K562 (cell line): ENCODE measurements around the gene ZNRF1. TPM values are rescaled to one million over a fixed set of nuclear protein-coding genes. Genes with fewer than 3 reads are reported as not detected.

Source experiments
- CEBPG ChIP-seq, 3 experiments: fragments of 200-800 bp in 1 of 3; sonication (Bioruptor generic) in 1 of 3; sonication (generic) in 1 of 3; formaldehyde crosslinking in 1 of 3; IDR thresholded peaks in 2 of 3; conservative IDR thresholded peaks in 1 of 3; 2 replicates each; pipeline versions ENCODE4 v1.6.1 to v1.8.0; 2016 to 2022; ENCODE audit warnings: missing compliant biosample characterization in 2 of 3, missing genetic modification characterization in 2 of 3, mild to moderate bottlenecking in 1 of 3, missing genetic modification reagents in 1 of 3
- ELF1 ChIP-seq: fragments of 200-800 bp; sonication (Bioruptor generic); IDR thresholded peaks from 2 replicates; pipeline ENCODE4 v1.6.1; 2016; ENCODE audit warnings: missing genetic modification characterization, missing compliant biosample characterization
- HNRNPL ChIP-seq: fragments of 200-400 bp; formaldehyde crosslinking; IDR thresholded peaks from 2 replicates; pipeline ENCODE4 v1.6.1; 2017; ENCODE audit warnings: low read depth, mild to moderate bottlenecking, low read length
- JUN ChIP-seq, 2 experiments: sonication (generic) in 1 of 2; formaldehyde crosslinking in 1 of 2; IDR thresholded peaks; 2 replicates each; pipeline versions ENCODE4 v1.6.1 to v1.8.0; 2012 to 2022; ENCODE audit warnings: borderline replicate concordance in 2 of 2, mild to moderate bottlenecking in 2 of 2, improper control_type of control experiment in 1 of 2, low read depth in 1 of 2, low read length in 1 of 2, missing genetic modification reagents in 1 of 2
- MTA1 ChIP-seq: fragments of 450-650 bp; IDR thresholded peaks from 2 replicates; pipeline ENCODE4 v1.6.1; 2017; ENCODE audit warnings: borderline replicate concordance
- NKRF ChIP-seq: fragments of 450-650 bp; IDR thresholded peaks from 2 replicates; pipeline ENCODE4 v1.6.1; 2016; ENCODE audit warnings: borderline replicate concordance
- PHF21A ChIP-seq: fragments of 450-650 bp; IDR thresholded peaks from 2 replicates; pipeline ENCODE4 v1.6.1; 2017; ENCODE audit warnings: low read depth, borderline replicate concordance
- POLR2B ChIP-seq: fragments of 450-650 bp; IDR thresholded peaks from 2 replicates; pipeline ENCODE4 v1.6.1; 2018; ENCODE audit warnings: low read depth; ENCODE audit not compliant: partially characterized antibody
- SAFB ChIP-seq: fragments of 200-400 bp; formaldehyde crosslinking; IDR thresholded peaks from 2 replicates; pipeline ENCODE4 v1.6.1; 2017; ENCODE audit warnings: low read depth, low read length, borderline replicate concordance
- SP1 ChIP-seq: sonication (generic); formaldehyde crosslinking; IDR thresholded peaks from 2 replicates; pipeline ENCODE4 v1.8.1; 2022; ENCODE audit warnings: mild to moderate bottlenecking, missing genetic modification reagents
- polyA plus RNA-seq, 8 experiments: library from polyadenylated mRNA; depleted of rRNA in 4 of 8; stranded (reverse) in 5 of 8; unstranded in 3 of 8; fragments of >200 nt; fragmentation: Nextera tagmentation in 2 of 8; fragmentation: Illumina TruSeq in 1 of 8; extraction: Ambion mirVana in 2 of 8; extraction: Trizol in 1 of 8; gene quantifications; 2 replicates each; pipeline versions ENCODE4 v1.2.1 to v1.2.3, GENCODE V29; 2011 to 2014; ENCODE audit warnings: inconsistent platforms in 1 of 8, missing spikeins in 1 of 8
- total RNA-seq, 7 experiments: library from RNA; depleted of rRNA in 6 of 7; stranded (reverse); fragments of >200 nt in 6 of 7; fragmentation: Illumina TruSeq in 2 of 7; extraction: Trizol in 2 of 7; gene quantifications; 2 replicates each; pipeline versions ENCODE4 v1.2.1 to v1.2.3, GENCODE V29; 2011 to 2021; ENCODE audit warnings: low replicate concordance in 1 of 7
- TF ChIP-seq, protein P1 (sequence below): fragments of 450-650 bp; IDR thresholded peaks from 2 replicates; pipeline ENCODE4 v1.6.1; 2016
- TF ChIP-seq, protein P2 (sequence below), 3 experiments: fragments of 200-800 bp in 1 of 3; fragments of 250-450 bp in 1 of 3; fragments of 450-650 bp in 1 of 3; sonication (Bioruptor Pico) in 1 of 3; sonication (Bioruptor generic) in 1 of 3; formaldehyde crosslinking in 1 of 3; IDR thresholded peaks; 2 replicates each; pipeline versions ENCODE4 v1.6.1 to v1.8.0; 2016 to 2022; ENCODE audit warnings: mild to moderate bottlenecking in 2 of 3, missing genetic modification characterization in 2 of 3, missing compliant biosample characterization in 1 of 3, moderate library complexity in 1 of 3
- TF ChIP-seq, protein P3 (sequence below), 2 experiments: fragments of 450-650 bp; conservative IDR thresholded peaks; 2 replicates each; pipeline ENCODE4 v1.6.1; 2017; ENCODE audit warnings: mild to moderate bottlenecking in 2 of 2, moderate library complexity in 2 of 2
- TF ChIP-seq, protein P4 (sequence below): conservative IDR thresholded peaks from 2 replicates; pipeline ENCODE4 v1.6.1; 2011; ENCODE audit warnings: low read depth, mild to moderate bottlenecking, low read length; ENCODE audit not compliant: control insufficient read depth

The ZNRF1 gene
- total and polyA plus RNA-seq, 9 of the 15 experiments (the other 6 are each of a cell fraction or from before 2014, with no cell fraction given), result 9.5 to 37.7 (median 20.0) TPM

DNA sequence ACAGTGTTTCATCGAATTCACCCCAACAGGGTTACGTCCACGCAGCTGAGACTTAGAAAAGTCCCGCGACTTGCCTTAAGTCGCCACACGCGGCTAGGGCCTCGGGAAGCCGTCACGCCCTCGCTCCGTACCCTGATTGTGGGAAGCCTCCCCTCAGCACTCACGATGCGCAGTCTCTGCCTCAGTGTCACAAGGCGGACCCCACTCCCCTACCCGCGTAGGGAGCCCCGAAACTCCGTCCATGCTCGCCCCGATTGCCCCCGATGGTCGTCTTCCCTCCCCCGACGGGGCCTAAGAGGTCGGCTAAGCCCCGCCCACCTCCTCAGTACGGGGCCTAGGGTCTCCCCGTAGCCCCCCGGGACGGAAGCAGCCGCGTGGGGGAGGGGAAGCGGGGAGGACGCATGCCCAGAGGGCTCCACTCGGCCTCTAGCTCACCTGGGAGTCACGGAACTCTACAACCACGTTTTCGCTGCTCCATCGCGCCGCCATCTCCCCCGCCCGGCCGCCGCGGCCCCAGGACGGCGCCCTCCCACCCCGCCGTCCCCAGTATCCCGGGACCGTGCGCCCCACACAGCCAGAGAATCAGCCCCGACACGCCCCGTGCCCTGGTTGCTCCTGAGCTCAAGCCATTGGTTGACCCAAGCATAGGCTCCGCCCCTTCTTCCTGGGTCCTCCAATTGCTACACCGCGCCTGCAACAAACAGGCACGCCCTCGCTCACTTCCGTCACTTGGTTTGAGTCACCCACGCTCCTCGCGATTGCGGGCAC, 14.1 kb upstream of the ZNRF1 start, which contains the start of gene WDR59 (continued):
- TF ChIP-seq, protein P1, sequence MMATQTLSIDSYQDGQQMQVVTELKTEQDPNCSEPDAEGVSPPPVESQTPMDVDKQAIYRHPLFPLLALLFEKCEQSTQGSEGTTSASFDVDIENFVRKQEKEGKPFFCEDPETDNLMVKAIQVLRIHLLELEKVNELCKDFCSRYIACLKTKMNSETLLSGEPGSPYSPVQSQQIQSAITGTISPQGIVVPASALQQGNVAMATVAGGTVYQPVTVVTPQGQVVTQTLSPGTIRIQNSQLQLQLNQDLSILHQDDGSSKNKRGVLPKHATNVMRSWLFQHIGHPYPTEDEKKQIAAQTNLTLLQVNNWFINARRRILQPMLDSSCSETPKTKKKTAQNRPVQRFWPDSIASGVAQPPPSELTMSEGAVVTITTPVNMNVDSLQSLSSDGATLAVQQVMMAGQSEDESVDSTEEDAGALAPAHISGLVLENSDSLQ, result peak; percentile 72
- peak; percentile 16; the same call in 1 of the 2 replicates for TF ChIP-seq SAFB
- no peak for TF ChIP-seq HNRNPL
- no peak for TF ChIP-seq MTA1
- TF ChIP-seq, protein P2, sequence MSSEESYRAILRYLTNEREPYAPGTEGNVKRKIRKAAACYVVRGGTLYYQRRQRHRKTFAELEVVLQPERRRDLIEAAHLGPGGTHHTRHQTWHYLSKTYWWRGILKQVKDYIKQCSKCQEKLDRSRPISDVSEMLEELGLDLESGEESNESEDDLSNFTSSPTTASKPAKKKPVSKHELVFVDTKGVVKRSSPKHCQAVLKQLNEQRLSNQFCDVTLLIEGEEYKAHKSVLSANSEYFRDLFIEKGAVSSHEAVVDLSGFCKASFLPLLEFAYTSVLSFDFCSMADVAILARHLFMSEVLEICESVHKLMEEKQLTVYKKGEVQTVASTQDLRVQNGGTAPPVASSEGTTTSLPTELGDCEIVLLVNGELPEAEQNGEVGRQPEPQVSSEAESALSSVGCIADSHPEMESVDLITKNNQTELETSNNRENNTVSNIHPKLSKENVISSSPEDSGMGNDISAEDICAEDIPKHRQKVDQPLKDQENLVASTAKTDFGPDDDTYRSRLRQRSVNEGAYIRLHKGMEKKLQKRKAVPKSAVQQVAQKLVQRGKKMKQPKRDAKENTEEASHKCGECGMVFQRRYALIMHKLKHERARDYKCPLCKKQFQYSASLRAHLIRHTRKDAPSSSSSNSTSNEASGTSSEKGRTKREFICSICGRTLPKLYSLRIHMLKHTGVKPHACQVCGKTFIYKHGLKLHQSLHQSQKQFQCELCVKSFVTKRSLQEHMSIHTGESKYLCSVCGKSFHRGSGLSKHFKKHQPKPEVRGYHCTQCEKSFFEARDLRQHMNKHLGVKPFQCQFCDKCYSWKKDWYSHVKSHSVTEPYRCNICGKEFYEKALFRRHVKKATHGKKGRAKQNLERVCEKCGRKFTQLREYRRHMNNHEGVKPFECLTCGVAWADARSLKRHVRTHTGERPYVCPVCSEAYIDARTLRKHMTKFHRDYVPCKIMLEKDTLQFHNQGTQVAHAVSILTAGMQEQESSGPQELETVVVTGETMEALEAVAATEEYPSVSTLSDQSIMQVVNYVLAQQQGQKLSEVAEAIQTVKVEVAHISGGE (CRISPR knock-in tag; IDR thresholded peaks at IDR 0.05), result peak in 1 of 3 experiments; percentile 36; a peak in 1 of 6 replicates
- TF ChIP-seq JUN (IDR thresholded peaks at IDR 0.05; ENCODE audit: borderline replicate concordance, low read depth, low read length), result peak; percentile 71; the same call in 1 of the 2 replicates
- no peak for TF ChIP-seq JUN (CRISPR knock-in tag; IDR thresholded peaks at IDR 0.05; ENCODE audit: borderline replicate concordance)
- TF ChIP-seq, protein P3, sequence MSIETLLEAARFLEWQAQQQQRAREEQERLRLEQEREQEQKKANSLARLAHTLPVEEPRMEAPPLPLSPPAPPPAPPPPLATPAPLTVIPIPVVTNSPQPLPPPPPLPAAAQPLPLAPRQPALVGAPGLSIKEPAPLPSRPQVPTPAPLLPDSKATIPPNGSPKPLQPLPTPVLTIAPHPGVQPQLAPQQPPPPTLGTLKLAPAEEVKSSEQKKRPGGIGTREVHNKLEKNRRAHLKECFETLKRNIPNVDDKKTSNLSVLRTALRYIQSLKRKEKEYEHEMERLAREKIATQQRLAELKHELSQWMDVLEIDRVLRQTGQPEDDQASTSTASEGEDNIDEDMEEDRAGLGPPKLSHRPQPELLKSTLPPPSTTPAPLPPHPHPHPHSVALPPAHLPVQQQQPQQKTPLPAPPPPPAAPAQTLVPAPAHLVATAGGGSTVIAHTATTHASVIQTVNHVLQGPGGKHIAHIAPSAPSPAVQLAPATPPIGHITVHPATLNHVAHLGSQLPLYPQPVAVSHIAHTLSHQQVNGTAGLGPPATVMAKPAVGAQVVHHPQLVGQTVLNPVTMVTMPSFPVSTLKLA (conservative IDR thresholded peaks at IDR 0.05), result peak; percentile 92 to 95
- peak; percentile 59; the same call in 1 of the 2 replicates for TF ChIP-seq PHF21A
- peak; percentile 58 for TF ChIP-seq POLR2B
- TF ChIP-seq CEBPG (CRISPR knock-in tag; IDR thresholded peaks at IDR 0.05), result peak; percentile 73; the same call in 1 of the 2 replicates
- TF ChIP-seq CEBPG (tag; conservative IDR thresholded peaks at IDR 0.05 in 1 of 2, IDR thresholded peaks at IDR 0.05 in 1 of 2), result no peak; a peak in 1 of 4 replicates
- TF ChIP-seq NKRF, result peak; percentile 70
- TF ChIP-seq SP1, result peak; percentile 98
- TF ChIP-seq ELF1, result peak; percentile 82; the same call in 1 of the 2 replicates
- TF ChIP-seq, protein P4, sequence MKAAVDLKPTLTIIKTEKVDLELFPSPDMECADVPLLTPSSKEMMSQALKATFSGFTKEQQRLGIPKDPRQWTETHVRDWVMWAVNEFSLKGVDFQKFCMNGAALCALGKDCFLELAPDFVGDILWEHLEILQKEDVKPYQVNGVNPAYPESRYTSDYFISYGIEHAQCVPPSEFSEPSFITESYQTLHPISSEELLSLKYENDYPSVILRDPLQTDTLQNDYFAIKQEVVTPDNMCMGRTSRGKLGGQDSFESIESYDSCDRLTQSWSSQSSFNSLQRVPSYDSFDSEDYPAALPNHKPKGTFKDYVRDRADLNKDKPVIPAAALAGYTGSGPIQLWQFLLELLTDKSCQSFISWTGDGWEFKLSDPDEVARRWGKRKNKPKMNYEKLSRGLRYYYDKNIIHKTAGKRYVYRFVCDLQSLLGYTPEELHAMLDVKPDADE, result peak; percentile 84; the same call in 1 of the 2 replicates
